ENCODE data around the gene CDKAL1. TPM values are rescaled to one million over a fixed set of nuclear protein-coding genes. Genes with fewer than 3 reads are reported as not detected.
"Not testable (repeated sequence)": the region's sequence is repeated elsewhere in the genome, so short reads cannot be mapped to it uniquely, and the experiment has no call there.

Gene CDKAL1
- total RNA-seq, 1 donor from 2014 or later, result 12.2 TPM

- TF ChIP-seq CTCF (conservative IDR thresholded peaks at IDR 0.05; ENCODE audit: low read depth, low read length), result no peak
- no peak for DNase-seq (ENCODE audit: low read depth)
- H3K4me3 ChIP-seq (ENCODE audit: low read depth, low read length), result no peak overlapping the region
These were observed 283.6 kb downstream of the CDKAL1 start for GRCh38 chr6:20817806-20818320.

GRCh38 chr6:20819774-20820400 is 285.6 kb downstream of the CDKAL1 start:
- DNase-seq (ENCODE audit: low read depth), result no peak
- no peak overlapping the region for H3K4me3 ChIP-seq (ENCODE audit: low read depth, low read length)
- TF ChIP-seq CTCF (conservative IDR thresholded peaks at IDR 0.05; ENCODE audit: low read depth, low read length), result no peak

- H3K4me3 ChIP-seq (ENCODE audit: low read depth, low read length), result no peak overlapping the region
- no peak for TF ChIP-seq CTCF (conservative IDR thresholded peaks at IDR 0.05; ENCODE audit: low read depth, low read length)
- DNase-seq (ENCODE audit: low read depth), result no peak
These were observed 292.1 kb downstream of the CDKAL1 start for GRCh38 chr6:20826378-20826777.

- H3K4me3 ChIP-seq (ENCODE audit: low read depth, low read length), result no peak overlapping the region
- no peak for TF ChIP-seq CTCF (conservative IDR thresholded peaks at IDR 0.05; ENCODE audit: low read depth, low read length)
- no peak for DNase-seq (ENCODE audit: low read depth)
These were observed 293.5 kb downstream of the CDKAL1 start for GRCh38 chr6:20827798-20828197.

- no peak for TF ChIP-seq CTCF (conservative IDR thresholded peaks at IDR 0.05; ENCODE audit: low read depth, low read length)
- no peak overlapping the region for H3K4me3 ChIP-seq (ENCODE audit: low read depth, low read length)
- DNase-seq (ENCODE audit: low read depth), result no peak
These were observed 296.3 kb downstream of the CDKAL1 start for GRCh38 chr6:20830576-20830975.

- DNase-seq (ENCODE audit: low read depth); H3K4me3 ChIP-seq (ENCODE audit: low read depth, low read length): not testable (repeated sequence)
These were observed 297.0 kb downstream of the CDKAL1 start for GRCh38 chr6:20831251-20831650.

GRCh38 chr6:20833881-20834515 is 299.7 kb downstream of the CDKAL1 start:
- H3K4me3 ChIP-seq (ENCODE audit: low read depth, low read length), result no peak overlapping the region
- DNase-seq (ENCODE audit: low read depth), result no peak
- TF ChIP-seq CTCF (conservative IDR thresholded peaks at IDR 0.05; ENCODE audit: low read depth, low read length), result no peak

Data from epithelial cell of proximal tubule (primary cell).